SH-SY5Y (cell line): ENCODE results near the gene JCAD.

Source experiments
- GATA2 ChIP-seq: IDR thresholded peaks from 2 replicates; pipeline ENCODE4 v1.6.1; 2011; ENCODE audit warnings: mild to moderate bottlenecking, low read depth, low read length
- GATA3 ChIP-seq: IDR thresholded peaks from 2 replicates; pipeline ENCODE4 v1.6.1; 2011; ENCODE audit warnings: low read depth, mild to moderate bottlenecking, low read length, moderate library complexity

The JCAD gene

GRCh38 chr10:30029872-30030256 lies 29.5 kb downstream of the JCAD start:
- no peak for TF ChIP-seq GATA2
- no peak for TF ChIP-seq GATA3

- no peak for TF ChIP-seq GATA2
- TF ChIP-seq GATA3 = no peak
Measured at GRCh38 chr10:30029164-30029871, 30.1 kb downstream of the JCAD start.

- TF ChIP-seq GATA2 (no peak), GATA3 (no peak)
Measured at GRCh38 chr10:30028738-30029030, 30.7 kb downstream of the JCAD start.

- no peak for TF ChIP-seq GATA2
- TF ChIP-seq GATA3 = no peak
Measured at GRCh38 chr10:30028006-30028737, 31.2 kb downstream of the JCAD start.

- no peak for TF ChIP-seq GATA2
- TF ChIP-seq GATA3 = no peak
Measured at GRCh38 chr10:30027057-30028005, 32.1 kb downstream of the JCAD start.

- TF ChIP-seq GATA2 (no peak), GATA3 (no peak)
Measured at GRCh38 chr10:30026578-30026977, 32.8 kb downstream of the JCAD start.

GRCh38 chr10:30026080-30026479 lies 33.3 kb downstream of the JCAD start:
- no peak for TF ChIP-seq GATA2
- TF ChIP-seq GATA3 = no peak

GRCh38 chr10:30022590-30022989 lies 36.8 kb downstream of the JCAD start:
- no peak for TF ChIP-seq GATA3
- TF ChIP-seq GATA2 = no peak

- TF ChIP-seq GATA2 (no peak), GATA3 (no peak)
Measured at GRCh38 chr10:30019468-30019867, 39.9 kb downstream of the JCAD start.

- TF ChIP-seq GATA2 = no peak
- TF ChIP-seq GATA3 = no peak
Measured at GRCh38 chr10:30018496-30018895, 40.9 kb downstream of the JCAD start.

- no peak for TF ChIP-seq GATA2
- no peak for TF ChIP-seq GATA3
Measured at GRCh38 chr10:30017966-30018365, 41.4 kb downstream of the JCAD start.

GRCh38 chr10:30017556-30017955 lies 41.8 kb downstream of the JCAD start:
- TF ChIP-seq GATA3 (no peak), GATA2 (no peak)

- TF ChIP-seq GATA3 = no peak
- TF ChIP-seq GATA2 = no peak
Measured at GRCh38 chr10:30014511-30014910, 44.9 kb downstream of the JCAD start.

- TF ChIP-seq GATA3 (no peak), GATA2 (no peak)
Measured at GRCh38 chr10:30013757-30014156, 45.6 kb downstream of the JCAD start.
